C4-2B (cell line): ENCODE measurements around the gene OSBPL5.

Experiments used
- CTCF ChIP-seq: fragments of 450-650 bp; conservative IDR thresholded peaks from 2 replicates; pipeline ENCODE4 v1.5.1; 2017; ENCODE audit warnings: mild to moderate bottlenecking
- ZFX ChIP-seq: fragments of 450-650 bp; IDR thresholded peaks from 2 replicates; pipeline ENCODE4 v1.6.1; 2017

- TF ChIP-seq CTCF: no peak
- no peak for TF ChIP-seq ZFX
Measured at GRCh38 chr11:3180869-3181268, 15.8 kb upstream of the OSBPL5 start.
